ENCODE measurements around the gene KBTBD8.

The KBTBD8 gene

DNA sequence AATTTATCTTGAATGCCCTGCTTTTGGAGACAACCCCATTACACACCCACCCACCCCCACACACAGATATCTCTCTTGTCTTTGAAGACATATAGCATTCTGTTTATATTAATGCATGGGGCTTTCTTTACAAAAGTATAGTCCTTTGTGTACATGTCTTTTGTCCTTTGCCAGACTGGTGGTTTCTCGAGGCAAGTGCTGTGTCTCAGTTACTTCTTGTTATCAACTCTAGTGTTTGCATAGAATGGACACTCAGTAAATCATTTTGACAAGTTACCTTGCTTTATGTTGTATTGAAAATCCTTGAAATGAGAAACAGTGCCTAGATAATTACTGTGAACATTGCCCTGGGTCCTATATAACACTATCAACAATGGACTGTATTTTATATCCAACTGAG is 33.9 kb downstream of the KBTBD8 start:
- Histone ChIP-seq H3K27ac (no peak overlapping the region), H4K20me1 (no peaks in the 10 kb centered on the region), H3K9me3 (no peaks in the 10 kb centered on the region), H3K4me1 (peaks cover 7% of the 10 kb centered on the region; the same call in 1 of the 2 replicates), H3K36me3 (no peaks in the 10 kb centered on the region), H3K27me3 (no peaks in the 10 kb centered on the region), H3K4me2 (no peak overlapping the region), H3K9ac (no peak overlapping the region), H3K4me3 (no peak overlapping the region)
- no peak for TF ChIP-seq Cebpa-rat (IDR thresholded peaks at IDR 0.05)

DNA sequence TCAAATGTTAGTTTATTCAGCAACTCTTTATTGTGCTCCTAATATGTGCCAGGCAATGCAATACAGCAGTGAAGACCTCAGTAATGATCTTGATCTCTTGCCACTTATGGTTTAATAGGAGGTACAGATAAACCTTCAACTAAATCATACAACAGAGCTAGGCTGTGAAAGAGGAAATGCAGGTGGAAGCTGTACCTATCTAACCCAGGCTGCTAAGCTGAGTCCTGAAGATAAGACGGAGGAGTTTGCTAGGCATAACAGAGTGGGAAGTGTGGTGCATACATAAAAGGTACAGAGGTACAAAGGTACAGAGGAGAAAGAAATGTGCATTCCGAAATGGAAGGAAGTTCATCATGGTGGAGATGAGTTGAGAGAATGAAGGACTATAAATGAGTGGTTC is 35.0 kb downstream of the KBTBD8 start:
- TF ChIP-seq Cebpa-rat (IDR thresholded peaks at IDR 0.05) = no peak
- no peaks in the 10 kb centered on the region for H3K27me3 ChIP-seq

DNA sequence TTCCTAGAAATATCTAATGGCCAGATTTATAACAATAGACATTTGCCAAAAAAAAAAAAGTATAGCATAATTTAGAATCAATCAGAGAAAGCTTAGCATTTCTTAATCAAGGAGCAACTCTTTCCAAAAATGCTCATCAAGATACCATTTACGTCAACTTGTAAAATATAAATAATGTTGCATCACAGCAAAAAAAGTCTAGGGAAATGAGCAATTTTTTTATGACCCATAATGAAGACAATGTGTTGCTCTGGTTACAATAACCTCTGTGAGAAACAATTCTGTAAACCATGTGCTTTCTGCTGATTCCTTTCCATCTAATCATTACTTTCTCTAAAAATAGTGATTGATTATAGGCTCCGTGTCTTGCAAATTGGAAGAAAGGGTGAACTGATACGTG is 36.3 kb downstream of the KBTBD8 start:
- no peaks in the 10 kb centered on the region for H3K27me3 ChIP-seq
- no peaks in the 10 kb centered on the region for H3K36me3 ChIP-seq
- H3K27ac ChIP-seq = no peak overlapping the region
- no peaks in the 10 kb centered on the region for H3K9me3 ChIP-seq
- no peak overlapping the region for H3K4me2 ChIP-seq
- H3K4me1 ChIP-seq = peaks cover 7% of the 10 kb centered on the region; the same call in 1 of the 2 replicates
- H3K9ac ChIP-seq = no peak overlapping the region
- no peak for TF ChIP-seq Cebpa-rat (IDR thresholded peaks at IDR 0.05)
- no peak overlapping the region for H3K4me3 ChIP-seq
- no peaks in the 10 kb centered on the region for H4K20me1 ChIP-seq

More for the DNA sequence above, 35.0 kb downstream of the KBTBD8 start:
- Histone ChIP-seq H3K4me3 (no peak overlapping the region), H3K27ac (no peak overlapping the region), H3K36me3 (no peaks in the 10 kb centered on the region), H3K4me1 (peaks cover 7% of the 10 kb centered on the region; the same call in 1 of the 2 replicates), H4K20me1 (no peaks in the 10 kb centered on the region), H3K9me3 (no peaks in the 10 kb centered on the region), H3K4me2 (no peak overlapping the region), H3K9ac (no peak overlapping the region)

DNA sequence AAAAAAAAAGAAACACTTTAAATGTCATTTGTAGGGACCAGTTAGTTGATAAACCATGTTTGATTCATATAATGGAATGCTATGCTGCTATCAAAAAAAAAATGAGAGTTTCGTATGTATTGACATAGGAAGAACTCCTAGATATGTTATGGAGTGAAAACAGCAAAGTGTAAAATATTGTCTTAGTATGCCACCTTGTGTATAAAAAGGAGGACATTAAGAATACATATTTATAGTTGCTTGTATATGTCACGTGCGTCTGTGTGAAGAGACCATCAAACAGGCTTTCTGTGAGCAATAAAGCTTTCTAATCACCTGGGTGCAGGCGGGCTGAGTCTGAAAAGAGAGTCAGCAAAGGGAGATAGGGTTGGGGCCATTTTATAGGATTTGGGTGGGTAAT is 39.5 kb downstream of the KBTBD8 start:
- Histone ChIP-seq H4K20me1 (no peaks in the 10 kb centered on the region), H3K36me3 (no peaks in the 10 kb centered on the region), H3K9ac (no peak overlapping the region), H3K9me3 (peaks cover 14% of the 10 kb centered on the region), H3K4me3 (no peak overlapping the region), H3K4me1 (no peaks in the 10 kb centered on the region), H3K27me3 (no peaks in the 10 kb centered on the region), H3K27ac (no peak overlapping the region), H3K4me2 (no peak overlapping the region)
- TF ChIP-seq Cebpa-rat (IDR thresholded peaks at IDR 0.05) = no peak

DNA sequence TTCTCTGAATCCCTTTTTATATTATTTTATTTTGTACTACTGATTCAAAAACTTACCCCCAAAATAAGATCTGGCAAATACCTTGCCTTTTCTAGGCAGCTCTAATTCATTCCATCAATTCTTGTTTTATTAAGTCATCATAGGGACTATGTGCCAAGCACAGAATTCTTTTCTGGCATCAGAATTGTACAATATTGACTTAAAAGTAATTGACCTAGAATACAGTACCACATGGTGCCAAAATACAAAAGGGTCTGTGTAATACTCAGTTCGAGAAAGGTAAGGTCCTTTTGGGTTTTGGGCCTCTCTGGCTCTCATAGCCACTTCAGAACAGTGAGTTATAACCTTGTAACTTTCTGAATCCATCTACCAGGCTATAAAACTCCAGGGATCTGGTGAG is 46.2 kb downstream of the KBTBD8 start:
- no peak overlapping the region for H3K27ac ChIP-seq
- peaks cover 14% of the 10 kb centered on the region for H3K4me1 ChIP-seq
- H3K9me3 ChIP-seq = peaks cover 14% of the 10 kb centered on the region
- no peak overlapping the region for H3K4me2 ChIP-seq
- no peak overlapping the region for H3K9ac ChIP-seq
- no peaks in the 10 kb centered on the region for H3K27me3 ChIP-seq
- H3K4me3 ChIP-seq = no peak overlapping the region
- H3K36me3 ChIP-seq = no peaks in the 10 kb centered on the region
- no peaks in the 10 kb centered on the region for H4K20me1 ChIP-seq
- no peak for TF ChIP-seq Cebpa-rat (IDR thresholded peaks at IDR 0.05)

DNA sequence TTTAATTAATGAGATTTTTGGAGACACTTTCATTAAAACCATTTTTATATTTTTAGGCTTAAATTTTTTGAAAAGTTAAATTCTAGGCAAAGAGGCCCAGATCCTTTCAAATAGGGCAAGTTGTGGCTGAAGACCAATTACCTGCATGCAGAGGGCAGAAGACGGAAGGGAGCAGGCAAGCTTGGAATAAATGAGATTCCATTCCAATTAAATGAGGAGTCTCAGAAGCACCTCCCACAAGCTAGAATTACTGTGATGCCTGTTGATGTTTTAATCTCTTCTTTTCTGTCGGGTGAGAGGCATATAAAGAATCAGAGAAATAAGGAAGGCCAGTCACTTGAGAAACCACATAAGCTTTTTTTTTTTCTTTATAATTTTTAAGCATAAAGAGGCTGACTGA is 46.8 kb downstream of the KBTBD8 start:
- H3K27me3 ChIP-seq = no peaks in the 10 kb centered on the region
- TF ChIP-seq Cebpa-rat (IDR thresholded peaks at IDR 0.05) = no peak
- H3K27ac ChIP-seq = no peak overlapping the region
- peaks cover 14% of the 10 kb centered on the region for H3K4me1 ChIP-seq
- no peak overlapping the region for H3K4me2 ChIP-seq
- H3K36me3 ChIP-seq = no peaks in the 10 kb centered on the region
- H4K20me1 ChIP-seq = no peaks in the 10 kb centered on the region
- H3K4me3 ChIP-seq = no peak overlapping the region
- H3K9ac ChIP-seq = no peak overlapping the region
- peaks cover 14% of the 10 kb centered on the region for H3K9me3 ChIP-seq

DNA sequence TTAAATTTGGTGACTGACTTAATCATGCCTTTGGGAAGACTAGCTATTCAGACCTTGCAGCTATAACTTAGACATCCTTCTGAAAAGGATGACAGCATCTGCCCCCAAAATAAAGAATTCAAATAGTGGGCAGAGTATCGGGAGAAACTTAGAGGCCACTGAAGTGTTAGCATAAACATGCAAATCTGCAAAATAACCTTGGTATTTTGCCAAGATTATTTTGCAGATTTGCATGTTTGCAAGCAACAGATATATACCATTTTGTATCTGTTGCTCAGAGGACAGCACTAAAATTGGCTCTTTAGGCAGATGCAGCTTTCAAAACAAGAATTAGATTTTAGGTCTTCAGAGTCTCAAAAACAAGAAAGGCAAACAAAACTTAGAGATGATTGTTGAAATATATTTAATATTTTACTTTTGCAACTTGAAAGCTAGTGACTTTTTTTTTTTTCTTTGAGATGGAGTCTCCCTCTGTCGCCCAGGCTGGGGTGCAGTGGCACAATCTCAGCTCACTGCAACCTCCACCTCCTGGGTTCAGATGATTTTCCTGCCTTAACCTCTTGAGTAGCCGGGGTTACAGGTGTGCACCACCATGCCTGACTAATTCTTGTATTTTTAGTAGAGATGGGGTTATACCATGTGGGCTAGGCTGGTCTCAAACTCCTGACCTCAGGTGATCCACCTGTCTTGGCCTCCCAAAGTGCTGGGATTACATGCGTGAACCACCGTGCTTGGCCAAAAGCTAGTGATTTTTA is 47.8 kb downstream of the KBTBD8 start:
- Histone ChIP-seq H4K20me1 (no peaks in the 10 kb centered on the region), H3K4me3 (no peak overlapping the region), H3K4me2 (no peak overlapping the region), H3K4me1 (peaks cover 14% of the 10 kb centered on the region), H3K9me3 (peaks cover 6% of the 10 kb centered on the region; the same call in 1 of the 2 replicates), H3K9ac (no peak overlapping the region), H3K27ac (no peak overlapping the region), H3K36me3 (no peaks in the 10 kb centered on the region), H3K27me3 (no peaks in the 10 kb centered on the region)
- TF ChIP-seq Cebpa-rat (IDR thresholded peaks at IDR 0.05) = no peak

DNA sequence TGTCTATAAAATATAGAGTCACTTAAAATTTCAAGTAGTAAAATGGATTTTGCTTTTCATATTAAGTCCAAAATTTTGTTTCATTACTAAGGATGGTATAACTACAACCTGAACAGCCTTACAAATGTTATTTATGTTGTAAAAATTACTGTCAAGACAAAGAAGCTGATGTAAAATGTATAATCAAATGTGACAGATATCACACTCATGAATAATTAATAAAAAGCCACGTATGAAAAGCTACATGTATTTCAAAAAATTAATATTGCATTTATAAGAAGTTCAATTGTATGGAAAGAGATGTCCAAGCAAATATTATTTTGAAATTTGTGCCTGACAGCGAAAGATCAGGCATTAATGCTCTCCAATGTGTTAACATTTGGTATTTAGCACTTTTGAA is 48.9 kb downstream of the KBTBD8 start:
- Histone ChIP-seq H3K4me3 (no peak overlapping the region), H3K4me2 (no peak overlapping the region), H3K9ac (no peak overlapping the region), H3K36me3 (no peaks in the 10 kb centered on the region), H3K9me3 (0 out of 2 replicates have a peak, but pooled peaks cover 4% of the 10 kb centered on the region), H4K20me1 (no peaks in the 10 kb centered on the region), H3K4me1 (peaks cover 14% of the 10 kb centered on the region), H3K27me3 (no peaks in the 10 kb centered on the region), H3K27ac (no peak overlapping the region)
- no peak for TF ChIP-seq Cebpa-rat (IDR thresholded peaks at IDR 0.05)

DNA sequence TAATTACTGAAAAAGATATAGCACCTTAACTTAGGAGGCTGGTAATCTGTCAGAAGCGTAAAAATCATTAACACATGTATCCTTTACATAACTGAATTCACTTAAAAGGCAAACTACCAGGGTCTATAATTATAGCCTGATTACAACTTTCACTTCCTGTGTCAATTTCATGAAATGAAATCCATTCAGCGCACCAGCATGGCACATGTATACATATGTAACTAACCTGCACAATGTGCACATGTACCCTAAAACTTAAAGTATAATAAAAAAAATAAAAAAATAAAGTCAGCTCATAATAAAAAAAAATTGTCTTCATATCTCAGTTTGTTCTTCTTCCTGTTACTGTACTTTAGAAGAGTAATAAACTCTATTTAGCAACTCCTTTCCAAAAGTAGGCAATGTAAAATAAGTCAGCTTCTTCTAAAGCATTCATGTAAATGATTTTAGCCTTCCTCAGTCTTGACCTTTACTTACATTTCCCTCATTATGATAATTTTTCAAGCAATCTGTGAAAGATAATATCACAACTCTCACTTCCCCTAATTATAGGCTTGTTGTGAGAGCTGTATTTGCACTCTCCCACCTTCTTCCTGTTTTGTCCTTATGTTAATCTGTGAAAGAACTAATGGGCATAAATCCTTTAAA is 50.1 kb downstream of the KBTBD8 start:
- H3K36me3 ChIP-seq = no peaks in the 10 kb centered on the region
- no peak overlapping the region for H3K9ac ChIP-seq
- peaks cover 14% of the 10 kb centered on the region for H3K4me1 ChIP-seq
- TF ChIP-seq Cebpa-rat (IDR thresholded peaks at IDR 0.05) = no peak
- H3K4me3 ChIP-seq = no peak overlapping the region
- H3K4me2 ChIP-seq = peak overlapping the region; percentile 25
- no peaks in the 10 kb centered on the region for H4K20me1 ChIP-seq
- H3K9me3 ChIP-seq = 0 out of 2 replicates have a peak, but pooled peaks cover 4% of the 10 kb centered on the region
- no peaks in the 10 kb centered on the region for H3K27me3 ChIP-seq
- no peak overlapping the region for H3K27ac ChIP-seq

DNA sequence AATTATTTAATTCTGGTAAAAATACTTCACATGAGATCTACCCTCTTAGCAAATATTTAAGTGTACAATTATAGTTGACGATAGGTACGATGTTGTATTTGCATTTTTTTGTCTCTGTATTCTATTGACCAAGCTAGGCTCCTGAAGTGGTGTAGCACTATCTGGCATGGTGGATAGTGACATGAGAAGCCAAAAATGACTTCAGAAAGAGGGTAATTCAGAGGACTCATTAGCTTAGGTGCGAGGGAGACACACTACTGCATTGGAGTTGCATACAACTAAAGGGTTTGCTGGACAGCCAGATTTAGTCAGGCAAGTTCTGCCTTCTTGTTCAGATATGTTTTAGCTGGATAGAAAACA is 50.6 kb downstream of the KBTBD8 start:
- H3K36me3 ChIP-seq = no peaks in the 10 kb centered on the region
- H3K9me3 ChIP-seq = 0 out of 2 replicates have a peak, but pooled peaks cover 4% of the 10 kb centered on the region
- no peak overlapping the region for H3K4me3 ChIP-seq
- no peak for TF ChIP-seq Cebpa-rat (IDR thresholded peaks at IDR 0.05)
- no peaks in the 10 kb centered on the region for H4K20me1 ChIP-seq
- H3K4me1 ChIP-seq = peaks cover 14% of the 10 kb centered on the region
- H3K27ac ChIP-seq = no peak overlapping the region
- H3K4me2 ChIP-seq = peak overlapping the region; percentile 25; the same call in 1 of the 2 replicates
- no peak overlapping the region for H3K9ac ChIP-seq
- no peaks in the 10 kb centered on the region for H3K27me3 ChIP-seq

Data from BLaER1 (cell line).